ENCODE data around the gene FAM43A. TPM values are rescaled to one million over a fixed set of nuclear protein-coding genes. Genes with fewer than 3 reads are reported as not detected.

Gene FAM43A
- total RNA-seq, 1 donor from 2014 or later = 7.6 TPM

- Histone ChIP-seq H3K36me3 (ENCODE audit: insufficient read depth, low read length) (peaks cover 3% of the 10 kb centered on the region), H4K20me1 (ENCODE audit: insufficient read depth, low read length) (peaks cover 21% of the 10 kb centered on the region), H3K4me3 (ENCODE audit: insufficient read depth, low read depth, low read length) (peak within 1 kb of the TSS; percentile 93), H3K4me1 (ENCODE audit: insufficient read depth, low read length) (peaks cover 18% of the 10 kb centered on the region), H3K79me2 (ENCODE audit: insufficient read depth, low read length) (peaks cover 46% of the 10 kb centered on the region), H3K27me3 (ENCODE audit: insufficient read depth, low read length) (no peaks in the 10 kb centered on the region), H3K9ac (ENCODE audit: low read length) (peak within 1 kb of the TSS; percentile 87), H3K27ac (ENCODE audit: low read depth, low read length) (peak within 1 kb of the TSS; percentile 98), H3K4me2 (ENCODE audit: low read length) (peak within 1 kb of the TSS; percentile 90), H2AFZ (ENCODE audit: low read depth, low read length) (peak within 1 kb of the TSS; percentile 83), H3K9me3 (ENCODE audit: insufficient read depth, low read depth, low read length) (no peaks in the 10 kb centered on the region)
- H3K27me3 Mint-ChIP-seq (ENCODE audit: low read depth, unreplicated experiment) = peaks cover 24% of the 10 kb centered on the region
- no peaks in the 10 kb centered on the region for H3K9me3 Mint-ChIP-seq (ENCODE audit: unreplicated experiment)
- peak within 1 kb of the TSS; percentile 99 for H3K27ac Mint-ChIP-seq (ENCODE audit: unreplicated experiment)
- DNase-seq (ENCODE audit: low read depth) (peak; percentile 94), FAIRE-seq (peak; percentile 9)
- peaks cover 8% of the 10 kb centered on the region for H3K4me1 Mint-ChIP-seq (ENCODE audit: low read depth, unreplicated experiment)
- H3K36me3 Mint-ChIP-seq (ENCODE audit: low read depth, unreplicated experiment) = no peaks in the 10 kb centered on the region
- TF ChIP-seq EZH2 (IDR thresholded peaks at IDR 0.05; ENCODE audit: insufficient read depth, low read length) (no peak), CTCF (IDR thresholded peaks at IDR 0.05; ENCODE audit: insufficient read depth, low read depth, low read length) (no peak)
- H3K4me3 Mint-ChIP-seq (ENCODE audit: unreplicated experiment) = peak within 1 kb of the TSS; percentile 96
These were observed 13.5 kb upstream of the FAM43A start, which contains the start of gene LSG1 for GRCh38 chr3:194671900-194672808. Gene LSG1, minus strand, starts transcription at chr3:194672191. Its CDS starts 29 bp downstream, at chr3:194672162.

DNA sequence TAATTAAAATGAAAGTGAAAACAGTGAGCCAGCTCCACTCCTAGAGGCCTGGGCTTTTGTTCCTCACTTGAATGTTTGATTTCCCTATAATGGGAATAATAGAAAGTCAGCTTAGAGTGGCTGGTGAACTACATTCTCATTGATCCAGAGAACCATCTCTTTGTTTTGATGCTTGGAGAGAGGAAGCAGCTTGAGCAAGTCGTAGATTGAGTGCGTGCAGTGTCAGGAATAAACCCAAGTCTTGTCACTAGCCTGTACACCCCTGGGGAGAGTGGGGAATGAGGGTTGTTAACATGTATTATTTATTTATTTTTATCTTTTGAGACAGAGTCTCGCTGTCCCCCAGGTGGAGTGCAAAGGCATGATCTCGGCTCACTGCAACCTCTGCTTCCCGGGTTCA is 12.8 kb upstream of the FAM43A start:
- Histone ChIP-seq H3K9me3 (ENCODE audit: insufficient read depth, low read depth, low read length) (no peaks in the 10 kb centered on the region), H3K27me3 (ENCODE audit: insufficient read depth, low read length) (no peaks in the 10 kb centered on the region), H3K9ac (ENCODE audit: low read length) (peak overlapping the region; percentile 87), H2AFZ (ENCODE audit: low read depth, low read length) (peak overlapping the region; percentile 81), H3K4me2 (ENCODE audit: low read length) (peak overlapping the region; percentile 90), H3K4me1 (ENCODE audit: insufficient read depth, low read length) (peaks cover 18% of the 10 kb centered on the region), H3K36me3 (ENCODE audit: insufficient read depth, low read length) (peaks cover 3% of the 10 kb centered on the region), H3K79me2 (ENCODE audit: insufficient read depth, low read length) (peaks cover 41% of the 10 kb centered on the region), H3K4me3 (ENCODE audit: insufficient read depth, low read depth, low read length) (peak overlapping the region; percentile 93), H3K27ac (ENCODE audit: low read depth, low read length) (peak overlapping the region; percentile 98), H4K20me1 (ENCODE audit: insufficient read depth, low read length) (peaks cover 21% of the 10 kb centered on the region)
- H3K27me3 Mint-ChIP-seq (ENCODE audit: low read depth, unreplicated experiment) = peaks cover 31% of the 10 kb centered on the region
- TF ChIP-seq EZH2 (IDR thresholded peaks at IDR 0.05; ENCODE audit: insufficient read depth, low read length) = no peak
- no peak for TF ChIP-seq CTCF (IDR thresholded peaks at IDR 0.05; ENCODE audit: insufficient read depth, low read depth, low read length)
- peak overlapping the region; percentile 96 for H3K4me3 Mint-ChIP-seq (ENCODE audit: unreplicated experiment)
- peaks cover 8% of the 10 kb centered on the region for H3K4me1 Mint-ChIP-seq (ENCODE audit: low read depth, unreplicated experiment)
- no peaks in the 10 kb centered on the region for H3K9me3 Mint-ChIP-seq (ENCODE audit: unreplicated experiment)
- no peak overlapping the region for H3K27ac Mint-ChIP-seq (ENCODE audit: unreplicated experiment)
- DNase-seq (ENCODE audit: low read depth) (no peak), FAIRE-seq (no peak)
- no peaks in the 10 kb centered on the region for H3K36me3 Mint-ChIP-seq (ENCODE audit: low read depth, unreplicated experiment)

Data from astrocyte (in vitro differentiated cells and primary cell).